ENCODE measurements around the gene S100Z. TPM values are rescaled to one million over a fixed set of nuclear protein-coding genes. Genes with fewer than 3 reads are reported as not detected.

S100Z gene
- total and polyA plus RNA-seq, 3 donors from 2014 or later, result 0.71 TPM; not detected in 2

DNA sequence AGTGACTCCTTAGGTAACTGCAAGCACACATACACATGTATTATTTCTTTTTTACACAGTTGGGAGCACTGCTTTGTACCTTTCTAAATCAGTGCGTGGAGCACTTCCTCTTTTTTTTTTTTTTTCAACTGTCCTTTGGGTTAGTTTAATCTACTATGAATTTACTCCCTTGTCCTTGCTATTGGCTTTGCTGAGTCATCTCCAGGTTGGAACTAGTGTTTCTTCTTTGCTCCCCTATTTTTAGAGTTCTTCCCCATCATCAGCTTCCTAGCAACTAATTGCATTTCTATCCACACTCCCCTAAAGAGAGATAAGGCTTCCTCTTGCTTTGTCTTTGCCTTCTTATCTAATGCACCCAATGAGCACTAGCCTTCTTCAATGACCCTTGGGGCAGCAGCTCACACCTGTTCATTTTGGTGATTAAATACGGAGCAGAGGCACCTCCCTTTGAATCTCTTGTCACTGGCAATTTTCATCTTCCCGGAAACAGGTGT, 24.3 kb downstream of the S100Z start:
- H3K4me3 ChIP-seq, result peak overlapping the region in 1 of 2 donors; percentile 40
- no peak for DNase-seq
- intact Hi-C loops (cut with DNase I; ENCODE audit: low total_unique reads), result no loop called here
- WGBS, 2 donors, result 22 to 33% methylated on average over 3 of the region's 3 CpGs
- no peak overlapping the region for H3K27ac ChIP-seq
- TF ChIP-seq, protein P1, sequence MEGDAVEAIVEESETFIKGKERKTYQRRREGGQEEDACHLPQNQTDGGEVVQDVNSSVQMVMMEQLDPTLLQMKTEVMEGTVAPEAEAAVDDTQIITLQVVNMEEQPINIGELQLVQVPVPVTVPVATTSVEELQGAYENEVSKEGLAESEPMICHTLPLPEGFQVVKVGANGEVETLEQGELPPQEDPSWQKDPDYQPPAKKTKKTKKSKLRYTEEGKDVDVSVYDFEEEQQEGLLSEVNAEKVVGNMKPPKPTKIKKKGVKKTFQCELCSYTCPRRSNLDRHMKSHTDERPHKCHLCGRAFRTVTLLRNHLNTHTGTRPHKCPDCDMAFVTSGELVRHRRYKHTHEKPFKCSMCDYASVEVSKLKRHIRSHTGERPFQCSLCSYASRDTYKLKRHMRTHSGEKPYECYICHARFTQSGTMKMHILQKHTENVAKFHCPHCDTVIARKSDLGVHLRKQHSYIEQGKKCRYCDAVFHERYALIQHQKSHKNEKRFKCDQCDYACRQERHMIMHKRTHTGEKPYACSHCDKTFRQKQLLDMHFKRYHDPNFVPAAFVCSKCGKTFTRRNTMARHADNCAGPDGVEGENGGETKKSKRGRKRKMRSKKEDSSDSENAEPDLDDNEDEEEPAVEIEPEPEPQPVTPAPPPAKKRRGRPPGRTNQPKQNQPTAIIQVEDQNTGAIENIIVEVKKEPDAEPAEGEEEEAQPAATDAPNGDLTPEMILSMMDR (IDR thresholded peaks at IDR 0.05), result no peak
- no peak for TF ChIP-seq POLR2A (IDR thresholded peaks at IDR 0.05)
- no peaks in the 10 kb centered on the region for H3K9me3 ChIP-seq
- no peaks in the 10 kb centered on the region for H3K4me1 ChIP-seq
- no peaks in the 10 kb centered on the region for H3K27me3 ChIP-seq
- no peaks in the 10 kb centered on the region for H3K36me3 ChIP-seq (ENCODE audit: low read depth, missing control alignments)

DNA sequence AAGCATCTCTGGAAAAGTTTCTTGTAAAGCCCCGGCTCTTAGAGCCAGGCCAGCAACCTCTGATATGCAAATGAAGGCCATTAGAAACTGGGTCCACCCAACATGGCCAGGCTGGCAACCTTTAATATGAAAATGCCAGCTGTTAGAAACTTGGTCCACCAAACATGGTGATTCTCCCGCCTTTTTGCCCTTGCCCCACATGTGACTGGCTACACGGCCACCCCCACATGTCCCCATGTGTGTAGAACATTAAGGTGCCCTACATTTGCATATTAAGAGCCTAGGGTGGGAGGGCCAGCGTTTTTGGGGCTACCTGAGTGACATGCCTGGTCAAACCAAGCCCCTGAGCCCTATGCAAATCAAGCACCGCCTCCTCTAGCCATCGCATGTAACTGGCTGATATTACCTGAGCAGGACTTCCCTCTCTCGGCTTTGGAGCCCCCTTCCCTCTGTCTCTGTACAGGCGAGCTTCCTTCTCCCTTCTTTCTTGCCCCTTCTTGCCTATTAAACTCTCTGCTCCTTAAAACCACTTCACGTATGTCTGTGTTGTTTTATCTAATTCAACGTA, 39.0 kb downstream of the S100Z start:
- Histone ChIP-seq H3K27me3 (no peaks in the 10 kb centered on the region), H3K4me3 (no peak overlapping the region), H3K36me3 (ENCODE audit: low read depth, missing control alignments) (no peaks in the 10 kb centered on the region), H3K4me1 (no peaks in the 10 kb centered on the region), H3K27ac (no peak overlapping the region), H3K9me3 (no peaks in the 10 kb centered on the region)
- no peak for DNase-seq
- intact Hi-C loops (cut with DNase I; ENCODE audit: low total_unique reads), result no loop called here
- TF ChIP-seq POLR2A (IDR thresholded peaks at IDR 0.05), result no peak
- TF ChIP-seq, protein P1 (IDR thresholded peaks at IDR 0.05), result no peak
- 80 to 84% methylated on average over 10 of the region's 10 CpGs for WGBS, 2 donors

DNA sequence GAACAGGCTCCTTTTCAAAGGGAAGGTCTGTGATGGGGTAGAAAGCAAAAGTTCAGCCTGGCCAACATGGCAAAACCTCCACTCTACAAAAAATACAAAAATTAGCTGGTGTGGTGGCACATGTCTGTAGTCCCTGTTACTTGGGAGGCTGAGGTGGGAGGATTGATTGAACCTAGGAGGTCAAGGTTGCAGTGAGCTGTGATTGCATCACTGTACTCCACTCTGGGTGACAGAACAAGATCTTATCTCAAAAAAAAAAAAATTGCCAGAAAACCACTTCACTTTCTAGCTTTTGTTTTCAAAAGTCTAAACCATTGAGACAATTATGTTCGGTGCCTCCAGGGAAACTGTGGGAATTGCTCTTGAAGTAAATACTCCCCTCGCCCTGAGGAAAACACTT, 43.5 kb downstream of the S100Z start:
- H3K4me3 ChIP-seq, result no peak overlapping the region
- WGBS, 2 donors, result 85 to 89% methylated on average over 2 of the region's 2 CpGs
- H3K27me3 ChIP-seq, result no peaks in the 10 kb centered on the region
- no peaks in the 10 kb centered on the region for H3K4me1 ChIP-seq
- TF ChIP-seq POLR2A (IDR thresholded peaks at IDR 0.05), result no peak
- TF ChIP-seq, protein P1 (IDR thresholded peaks at IDR 0.05), result no peak
- H3K36me3 ChIP-seq (ENCODE audit: low read depth, missing control alignments), result no peaks in the 10 kb centered on the region
- H3K27ac ChIP-seq, result no peak overlapping the region
- DNase-seq, result no peak
- H3K9me3 ChIP-seq, result no peaks in the 10 kb centered on the region
- intact Hi-C loops (cut with DNase I; ENCODE audit: low total_unique reads), result no loop called here

DNA sequence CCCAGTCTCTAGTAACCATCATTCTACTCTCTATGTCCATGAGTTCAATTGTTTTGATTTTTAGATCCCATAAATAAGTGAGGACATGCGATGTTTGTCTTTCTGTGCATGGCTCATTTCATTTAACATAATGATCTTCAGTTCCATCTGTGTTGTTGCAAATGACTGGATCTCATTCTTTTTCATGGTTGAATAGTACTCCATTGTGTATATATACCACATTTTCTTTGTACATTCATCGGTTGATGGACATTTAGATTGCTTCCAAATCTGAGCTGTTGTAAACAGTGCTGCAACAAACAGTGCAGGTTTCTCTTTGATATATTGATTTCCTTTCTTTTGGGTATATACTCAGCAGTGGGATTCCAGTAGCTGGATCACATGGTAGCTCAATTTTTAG, 46.4 kb downstream of the S100Z start:
- WGBS, 2 donors, result 96 to 97% methylated on average over 2 of the region's 2 CpGs
- H3K27ac ChIP-seq, result no peak overlapping the region
- intact Hi-C loops (cut with DNase I; ENCODE audit: low total_unique reads), result no loop called here

More for the DNA sequence above, 46.4 kb downstream of the S100Z start:
- Histone ChIP-seq H3K36me3 (ENCODE audit: low read depth, missing control alignments) (no peaks in the 10 kb centered on the region), H3K27me3 (no peaks in the 10 kb centered on the region), H3K9me3 (no peaks in the 10 kb centered on the region), H3K4me3 (no peak overlapping the region), H3K4me1 (no peaks in the 10 kb centered on the region)
- TF ChIP-seq, protein P1 (IDR thresholded peaks at IDR 0.05), result no peak
- no peak for TF ChIP-seq POLR2A (IDR thresholded peaks at IDR 0.05)
- DNase-seq, result no peak
